ENCODE measurements around the gene CASZ1.

GRCh38 chr1:10694274-10694632, 102.2 kb downstream of the CASZ1 start:
- no peak for TF ChIP-seq GATA3 (IDR thresholded peaks at IDR 0.05; ENCODE audit: low read depth, low read length)
- TF ChIP-seq GATA2 (IDR thresholded peaks at IDR 0.05; ENCODE audit: low read depth, low read length) = no peak

All from SH-SY5Y (cell line).